Measurements from ENCODE around the gene MAD1L1.

The MAD1L1 gene

DNA sequence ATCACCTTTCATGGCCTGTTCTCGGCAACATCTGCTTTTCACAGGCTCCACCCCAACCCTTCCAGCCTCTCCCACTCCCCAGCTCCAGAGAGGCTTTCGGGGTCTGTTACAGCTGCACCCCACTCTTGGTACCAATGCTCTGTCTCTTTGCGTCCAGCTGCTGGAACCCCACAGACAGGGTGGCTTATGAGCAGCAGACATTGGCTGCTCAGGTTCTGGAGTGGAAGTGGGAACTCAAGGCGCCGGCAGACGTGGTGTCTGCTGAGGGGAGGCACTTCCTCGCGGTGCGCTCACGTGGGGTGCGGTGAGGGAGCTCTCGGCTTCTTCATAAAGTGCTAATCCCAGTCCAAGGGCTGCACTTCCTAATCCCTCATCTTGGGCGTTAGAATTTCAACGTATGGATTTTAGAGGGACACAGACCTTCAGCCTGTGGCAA, 377.0 kb downstream of the MAD1L1 start:
- Histone ChIP-seq H3K36me3 (no peaks in the 10 kb centered on the region; the same call in 1 of the 2 replicates), H3K4me1 (peaks cover 64% of the 10 kb centered on the region)
- no peak for DNase-seq

DNA sequence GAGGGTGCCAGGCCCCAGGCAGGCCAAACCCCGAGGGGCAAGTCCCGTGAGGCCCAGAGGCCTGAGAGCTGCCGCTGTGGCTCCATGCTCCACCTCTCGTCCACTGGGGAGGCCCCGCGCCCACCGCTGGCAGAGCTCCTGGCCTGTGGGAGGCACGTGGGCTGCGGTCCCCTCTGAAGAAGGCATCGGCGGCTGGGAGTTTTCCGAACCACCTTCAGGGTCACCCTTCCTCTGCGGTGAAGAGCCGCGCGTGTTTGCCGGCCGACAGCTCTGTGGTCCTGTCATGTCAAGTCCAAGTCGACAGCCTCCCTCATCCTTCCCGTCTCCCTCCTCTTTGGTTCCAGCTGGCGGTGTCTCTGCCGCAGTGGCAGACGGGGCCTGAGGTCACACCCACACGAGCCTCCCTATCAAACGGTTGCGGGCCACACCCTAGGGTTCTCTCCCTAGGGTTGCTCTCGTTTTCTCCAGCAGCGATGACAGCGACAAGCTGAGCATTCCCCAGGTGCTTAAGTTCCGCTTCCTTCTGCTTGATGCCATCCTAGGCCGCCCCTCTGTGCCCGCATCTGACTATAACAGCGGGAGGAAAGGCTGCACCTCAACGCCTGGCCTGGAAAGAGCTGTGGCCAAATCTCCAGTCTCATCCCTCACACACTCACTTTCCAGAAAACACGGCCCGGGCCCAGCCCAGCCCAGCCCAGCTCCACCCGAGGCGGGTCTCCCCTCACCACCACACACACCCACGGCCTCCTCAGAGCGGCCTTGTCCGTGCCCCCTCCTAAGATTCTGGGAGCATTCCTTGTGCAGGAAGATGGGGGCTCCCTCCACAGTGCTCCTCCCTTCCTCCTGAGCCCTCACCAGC, 377.6 kb downstream of the MAD1L1 start:
- Histone ChIP-seq H3K4me1 (peaks cover 64% of the 10 kb centered on the region), H3K9me3 (no peaks in the 10 kb centered on the region), H3K4me3 (ENCODE audit: low read depth, low read length) (no peak overlapping the region), H3K36me3 (no peaks in the 10 kb centered on the region; the same call in 1 of the 2 replicates), H3K27me3 (no peaks in the 10 kb centered on the region)
- TF ChIP-seq, protein P1, sequence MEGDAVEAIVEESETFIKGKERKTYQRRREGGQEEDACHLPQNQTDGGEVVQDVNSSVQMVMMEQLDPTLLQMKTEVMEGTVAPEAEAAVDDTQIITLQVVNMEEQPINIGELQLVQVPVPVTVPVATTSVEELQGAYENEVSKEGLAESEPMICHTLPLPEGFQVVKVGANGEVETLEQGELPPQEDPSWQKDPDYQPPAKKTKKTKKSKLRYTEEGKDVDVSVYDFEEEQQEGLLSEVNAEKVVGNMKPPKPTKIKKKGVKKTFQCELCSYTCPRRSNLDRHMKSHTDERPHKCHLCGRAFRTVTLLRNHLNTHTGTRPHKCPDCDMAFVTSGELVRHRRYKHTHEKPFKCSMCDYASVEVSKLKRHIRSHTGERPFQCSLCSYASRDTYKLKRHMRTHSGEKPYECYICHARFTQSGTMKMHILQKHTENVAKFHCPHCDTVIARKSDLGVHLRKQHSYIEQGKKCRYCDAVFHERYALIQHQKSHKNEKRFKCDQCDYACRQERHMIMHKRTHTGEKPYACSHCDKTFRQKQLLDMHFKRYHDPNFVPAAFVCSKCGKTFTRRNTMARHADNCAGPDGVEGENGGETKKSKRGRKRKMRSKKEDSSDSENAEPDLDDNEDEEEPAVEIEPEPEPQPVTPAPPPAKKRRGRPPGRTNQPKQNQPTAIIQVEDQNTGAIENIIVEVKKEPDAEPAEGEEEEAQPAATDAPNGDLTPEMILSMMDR (IDR thresholded peaks at IDR 0.05; ENCODE audit: low read depth, low read length) = no peak
- peak; percentile 8 for DNase-seq

More for the DNA sequence above, 377.0 kb downstream of the MAD1L1 start:
- Histone ChIP-seq H3K27me3 (no peaks in the 10 kb centered on the region), H3K4me3 (ENCODE audit: low read depth, low read length) (no peak overlapping the region), H3K9me3 (no peaks in the 10 kb centered on the region)
- TF ChIP-seq, protein P1 (IDR thresholded peaks at IDR 0.05; ENCODE audit: low read depth, low read length) = no peak

DNA sequence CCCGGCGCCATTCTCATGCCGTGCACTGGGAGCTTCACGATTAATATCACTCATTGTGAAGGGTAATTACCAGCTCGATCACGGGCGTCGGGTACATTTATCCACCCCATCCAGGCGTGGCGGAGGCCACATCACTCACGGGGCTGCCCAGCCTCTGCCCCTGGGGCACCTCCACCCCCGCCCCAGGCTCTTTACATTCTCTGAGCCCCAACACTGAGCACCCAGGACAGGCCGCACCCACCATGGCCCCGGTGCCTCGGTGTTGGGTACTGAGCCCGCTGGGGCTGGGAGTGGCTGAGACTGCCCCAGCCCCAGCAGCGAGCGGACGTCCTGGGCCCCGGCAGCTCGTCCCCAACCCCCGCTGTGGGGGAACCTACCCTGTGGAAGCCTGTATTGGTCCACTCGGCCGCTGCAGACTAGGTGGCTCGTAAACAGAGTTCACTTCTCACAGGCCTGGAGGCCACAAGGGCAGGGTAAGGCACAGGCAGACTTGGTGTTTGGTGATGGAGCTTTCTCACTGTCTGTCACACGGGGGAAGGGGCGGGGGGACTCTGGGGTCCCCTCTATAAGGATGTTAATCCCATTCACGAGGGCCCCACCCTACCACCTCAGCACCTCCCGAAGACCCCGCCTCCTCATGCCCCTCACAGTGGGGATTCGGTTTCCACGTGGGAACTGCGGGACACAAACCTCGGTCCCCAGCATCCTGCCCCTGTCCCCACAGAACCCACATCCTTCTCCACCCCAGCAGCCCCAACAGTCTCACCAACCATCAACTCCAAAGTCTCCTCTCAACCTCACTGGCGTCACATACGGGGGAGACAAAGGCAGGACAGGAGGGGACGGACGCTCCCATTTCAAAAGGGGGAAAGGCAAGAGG, 378.5 kb downstream of the MAD1L1 start:
- Histone ChIP-seq H3K27me3 (no peaks in the 10 kb centered on the region), H3K4me3 (ENCODE audit: low read depth, low read length) (peak overlapping the region; percentile 34), H3K36me3 (no peaks in the 10 kb centered on the region; the same call in 1 of the 2 replicates), H3K9me3 (no peaks in the 10 kb centered on the region), H3K4me1 (peaks cover 64% of the 10 kb centered on the region)
- DNase-seq = peak; percentile 56
- TF ChIP-seq, protein P1 (IDR thresholded peaks at IDR 0.05; ENCODE audit: low read depth, low read length) = no peak

DNA sequence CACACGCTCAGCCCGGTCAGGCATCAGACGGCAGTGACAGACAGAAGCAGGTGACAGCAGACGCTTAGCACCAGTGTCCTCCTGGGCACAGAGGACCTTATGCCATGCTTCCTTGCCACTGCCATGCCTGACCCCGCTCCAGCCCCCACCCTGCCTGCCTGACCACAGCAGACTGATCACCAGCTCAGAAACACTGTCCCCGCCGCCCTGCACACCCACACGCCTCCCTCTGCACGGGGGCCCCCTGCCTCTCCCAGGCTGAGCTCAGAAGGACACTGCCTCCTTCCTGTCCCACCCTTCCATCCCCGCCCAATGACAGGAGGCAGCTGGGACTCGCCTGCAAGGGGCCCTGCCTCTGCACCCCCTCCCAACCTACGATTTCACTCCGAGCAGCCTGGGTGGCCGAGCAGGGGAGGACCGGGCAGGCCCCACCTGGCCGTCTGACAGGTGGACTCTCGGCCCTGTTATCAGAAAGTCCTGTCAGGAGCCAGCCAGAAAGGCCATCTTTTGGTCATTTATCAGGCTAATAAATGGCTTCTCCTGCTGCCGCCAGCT, 379.2 kb downstream of the MAD1L1 start:
- TF ChIP-seq, protein P1 (IDR thresholded peaks at IDR 0.05; ENCODE audit: low read depth, low read length) = no peak
- Histone ChIP-seq H3K9me3 (no peaks in the 10 kb centered on the region), H3K4me1 (peaks cover 62% of the 10 kb centered on the region), H3K27me3 (no peaks in the 10 kb centered on the region), H3K36me3 (no peaks in the 10 kb centered on the region; the same call in 1 of the 2 replicates), H3K4me3 (ENCODE audit: low read depth, low read length) (peak overlapping the region; percentile 34)
- no peak for DNase-seq

DNA sequence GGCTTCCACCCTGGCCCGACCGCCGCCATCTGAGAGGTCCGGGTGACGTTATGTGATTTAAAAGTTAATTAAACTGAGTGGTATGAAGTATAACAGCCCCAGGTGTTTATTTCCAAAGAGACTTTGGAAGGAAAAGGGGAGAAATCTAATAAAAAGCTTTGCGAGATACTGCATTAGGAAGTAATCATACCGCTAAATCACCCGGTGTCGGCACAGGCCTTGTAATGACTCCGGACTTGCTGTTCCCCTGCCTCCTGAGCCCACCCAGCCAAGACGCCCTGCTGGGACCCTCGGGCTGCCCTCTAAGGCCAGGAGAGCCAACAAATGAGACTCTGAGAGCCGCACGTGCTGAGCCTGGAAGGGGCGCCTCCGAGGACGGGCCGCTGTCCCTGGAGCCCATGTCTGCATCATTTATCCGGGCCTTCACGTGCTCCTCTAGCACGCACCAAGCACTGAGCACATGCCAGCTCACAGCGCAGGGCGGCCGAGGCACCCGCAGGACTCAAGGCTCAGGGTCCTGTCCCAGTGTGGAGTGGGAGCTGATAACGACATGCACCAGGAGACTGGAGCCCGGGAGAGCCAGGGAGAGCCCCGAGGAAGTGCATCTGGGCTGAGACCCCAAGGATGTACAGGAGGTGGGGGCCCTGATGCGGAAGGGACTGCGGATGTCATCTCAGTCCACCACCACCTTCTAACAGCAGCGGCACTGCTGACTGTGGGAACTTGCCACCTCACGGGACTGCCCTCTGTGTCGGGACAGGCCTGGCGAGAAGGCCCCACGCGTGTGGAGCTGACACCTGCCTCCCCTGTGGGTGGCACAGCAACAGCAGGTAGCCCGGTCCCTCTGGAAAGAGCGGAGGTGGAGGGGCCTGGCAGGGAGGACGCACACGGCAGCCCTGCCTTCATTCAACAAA, 380.0 kb downstream of the MAD1L1 start:
- Histone ChIP-seq H3K4me1 (peaks cover 55% of the 10 kb centered on the region), H3K36me3 (no peaks in the 10 kb centered on the region; the same call in 1 of the 2 replicates), H3K9me3 (no peaks in the 10 kb centered on the region), H3K27me3 (no peaks in the 10 kb centered on the region), H3K4me3 (ENCODE audit: low read depth, low read length) (no peak overlapping the region)
- TF ChIP-seq, protein P1 (IDR thresholded peaks at IDR 0.05; ENCODE audit: low read depth, low read length) = no peak
- peak; percentile 8 for DNase-seq

Data from BE2C (cell line).